ENCODE measurements around the gene EPM2A.
"Not testable (repeated sequence)": the region's sequence is repeated elsewhere in the genome, so short reads cannot be mapped to it uniquely, and the experiment has no call there.

Gene EPM2A

GRCh38 chr6:145728444-145729385, 6.6 kb downstream of the EPM2A start:
- no peak for DNase-seq

GRCh38 chr6:145727817-145728388, 7.4 kb downstream of the EPM2A start:
- no peak for DNase-seq

GRCh38 chr6:145725570-145725969, 9.8 kb downstream of the EPM2A start:
- DNase-seq = no peak

GRCh38 chr6:145723646-145724045, 11.7 kb downstream of the EPM2A start:
- DNase-seq = no peak

GRCh38 chr6:145722190-145722589, 13.1 kb downstream of the EPM2A start:
- no peak for DNase-seq

GRCh38 chr6:145721144-145721543, 14.2 kb downstream of the EPM2A start:
- DNase-seq = no peak

- no peak for DNase-seq
Measured at GRCh38 chr6:145715426-145715825, 19.9 kb downstream of the EPM2A start.

- DNase-seq = no peak
Measured at GRCh38 chr6:145714731-145715130, 20.6 kb downstream of the EPM2A start.

- no peak for DNase-seq
Measured at GRCh38 chr6:145713773-145714172, 21.5 kb downstream of the EPM2A start.

- DNase-seq = no peak
Measured at GRCh38 chr6:145711372-145711771, 23.9 kb downstream of the EPM2A start.

GRCh38 chr6:145707397-145707796, 27.9 kb downstream of the EPM2A start:
- DNase-seq = no peak

- DNase-seq = no peak
Measured at GRCh38 chr6:145705561-145705960, 29.8 kb downstream of the EPM2A start.

- DNase-seq = no peak
Measured at GRCh38 chr6:145704143-145704781, 31.1 kb downstream of the EPM2A start.

GRCh38 chr6:145699462-145699861, 35.9 kb downstream of the EPM2A start:
- no peak for DNase-seq

GRCh38 chr6:145697401-145697800, 37.9 kb downstream of the EPM2A start:
- DNase-seq = not testable (repeated sequence)

- peak; percentile 29 for DNase-seq
Measured at GRCh38 chr6:145694083-145694737, 41.1 kb downstream of the EPM2A start.

GRCh38 chr6:145690969-145691368, 44.4 kb downstream of the EPM2A start:
- DNase-seq = no peak

GRCh38 chr6:145689529-145689928, 45.8 kb downstream of the EPM2A start:
- no peak for DNase-seq

- no peak for DNase-seq
Measured at GRCh38 chr6:145688493-145688905, 46.8 kb downstream of the EPM2A start.

GRCh38 chr6:145685932-145686331, 49.4 kb downstream of the EPM2A start:
- DNase-seq = no peak

GRCh38 chr6:145681965-145682364, 53.4 kb downstream of the EPM2A start:
- no peak for DNase-seq

GRCh38 chr6:145673504-145673903, 61.8 kb downstream of the EPM2A start:
- no peak for DNase-seq

- DNase-seq = no peak
Measured at GRCh38 chr6:145670311-145670710, 65.0 kb downstream of the EPM2A start.
